Measurements from ENCODE around the gene STXBP1.
"Not testable (repeated sequence)": the region's sequence is repeated elsewhere in the genome, so short reads cannot be mapped to it uniquely, and the experiment has no call there.

STXBP1 gene

DNA sequence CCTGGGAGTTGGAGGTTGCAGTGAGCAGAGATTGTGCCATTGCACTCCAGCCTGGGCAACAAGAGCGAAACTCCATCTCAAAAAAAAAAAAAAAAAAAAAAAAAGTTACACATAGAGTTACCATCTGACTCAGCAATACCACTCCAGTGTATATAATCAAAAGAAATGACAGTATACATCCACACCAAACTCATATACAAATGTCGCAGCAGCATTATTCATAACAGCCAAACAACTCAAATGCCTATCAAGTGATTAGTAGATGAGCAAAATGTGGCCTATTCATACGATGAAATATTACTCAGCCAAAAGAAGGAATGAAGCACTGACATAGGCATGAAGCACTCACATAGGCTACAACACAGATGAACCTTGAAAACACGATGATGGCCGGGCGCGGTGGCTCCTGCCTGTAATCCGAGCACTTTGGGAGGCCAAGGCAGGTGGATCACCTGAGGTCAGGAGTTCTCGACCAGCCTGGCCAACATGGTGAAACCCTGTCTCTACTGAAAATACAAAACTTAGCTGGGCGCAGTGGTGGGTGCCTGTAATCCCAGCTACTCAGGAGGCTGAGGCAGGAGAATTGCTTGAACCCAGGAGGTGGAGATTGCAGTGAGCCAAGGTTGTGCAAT lies 9.4 kb downstream of the STXBP1 start:
- DNase-seq (ENCODE audit: low spot score) = not testable (repeated sequence)

DNA sequence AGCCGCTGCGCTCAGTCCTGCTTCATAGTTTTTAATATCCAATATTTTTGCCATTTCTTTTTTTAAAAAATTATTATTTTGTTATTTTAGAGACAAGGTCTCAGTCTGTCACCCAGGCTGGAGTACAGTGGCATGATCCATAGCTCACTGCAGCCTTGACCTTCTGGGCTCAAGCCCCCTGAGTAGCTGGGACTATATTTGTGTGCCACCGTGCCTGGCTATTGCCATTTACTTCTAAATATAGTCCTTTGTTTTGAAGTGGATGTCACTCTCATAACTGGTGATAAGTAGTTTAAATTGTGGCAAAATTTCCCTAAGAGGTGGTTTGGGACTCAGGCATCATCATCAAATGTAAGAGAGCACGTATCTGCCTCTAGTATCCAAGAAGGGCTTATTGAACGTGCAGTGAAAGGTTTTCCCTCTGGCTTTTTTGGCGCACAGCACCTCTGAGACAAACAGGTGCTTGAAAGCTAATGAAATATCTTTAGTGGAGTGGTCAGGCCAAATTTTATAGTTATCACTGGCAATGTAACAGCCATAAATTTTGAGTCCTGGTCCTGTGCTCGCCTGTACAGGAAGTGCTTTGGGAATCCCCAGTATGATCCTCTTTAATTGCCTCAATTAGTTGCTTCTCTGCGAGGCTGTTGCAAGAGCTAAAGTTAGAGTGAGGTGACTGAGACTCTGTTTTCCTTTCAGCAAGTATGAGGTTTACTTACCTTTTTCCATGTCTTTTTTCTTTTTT lies 14.8 kb downstream of the STXBP1 start:
- DNase-seq (ENCODE audit: low spot score) = no peak

- DNase-seq (ENCODE audit: low spot score) = no peak
Observed at GRCh38 chr9:127627494-127627855, 15.4 kb downstream of the STXBP1 start.

DNA sequence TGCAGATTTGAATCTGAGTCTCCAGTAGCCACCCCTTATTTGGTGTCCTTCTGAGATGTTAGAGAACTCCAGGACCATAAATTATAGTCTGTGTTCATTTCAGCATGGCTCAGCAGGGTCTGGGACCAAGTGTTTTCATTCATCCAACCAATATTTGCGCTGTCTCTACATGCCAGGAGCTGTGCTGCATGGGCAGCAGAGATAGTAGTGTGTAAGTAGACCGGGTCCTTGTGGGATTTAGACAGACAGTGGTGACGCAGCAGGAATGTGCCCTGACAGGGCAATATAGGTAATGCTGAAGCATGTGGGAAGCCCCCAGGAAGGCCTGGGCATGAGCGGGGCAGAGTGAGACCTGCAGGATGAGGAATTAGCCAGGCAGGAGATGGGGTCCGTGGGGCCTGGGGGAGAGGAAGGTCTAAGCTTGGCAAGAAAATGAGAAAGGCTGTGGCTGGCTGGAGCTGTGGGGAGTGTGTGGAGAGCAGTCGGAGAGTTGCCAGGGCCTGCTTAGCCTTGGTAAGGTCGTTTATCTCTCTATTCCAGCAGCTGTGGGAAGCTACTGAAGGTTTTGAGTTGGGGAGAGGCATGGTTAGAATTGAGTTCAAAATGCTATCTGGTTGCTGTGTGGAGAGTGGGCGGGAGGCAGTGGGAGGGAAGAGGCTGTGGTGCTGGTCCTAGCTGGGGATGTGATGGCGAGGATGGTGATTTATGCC lies 16.8 kb downstream of the STXBP1 start:
- no peak for DNase-seq (ENCODE audit: low spot score)

DNA sequence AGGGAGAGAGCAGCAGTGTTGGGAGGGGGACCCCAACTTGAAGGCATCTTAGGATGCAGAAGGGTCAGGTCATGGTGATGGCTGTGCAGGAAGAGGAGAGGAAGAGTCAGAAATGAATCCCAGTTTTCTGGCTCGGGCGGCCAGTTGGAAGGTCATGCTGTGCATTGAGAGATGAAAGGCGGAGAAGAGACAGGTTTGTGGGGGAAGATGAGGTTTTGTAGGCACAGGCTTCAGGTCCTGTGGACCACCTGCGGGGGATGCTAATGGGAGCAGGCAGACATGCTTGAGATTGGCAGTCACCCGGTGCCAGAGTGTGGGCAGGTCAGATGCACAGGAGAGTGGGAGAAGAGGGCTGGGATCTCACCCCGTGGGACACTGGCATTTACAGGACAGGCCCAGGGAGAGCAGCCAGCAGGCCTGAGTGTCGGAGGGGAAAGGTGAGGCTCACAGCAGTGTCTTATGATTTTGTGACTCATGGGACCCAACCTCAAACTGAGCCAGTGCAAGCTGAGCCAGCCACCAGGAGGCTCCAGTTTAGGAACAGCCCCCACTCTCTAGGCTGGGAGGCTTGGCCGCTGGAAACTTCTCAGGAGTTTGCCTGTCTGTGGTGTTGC lies 17.5 kb downstream of the STXBP1 start:
- no peak for DNase-seq (ENCODE audit: low spot score)

GRCh38 chr9:127633216-127633862 lies 21.3 kb downstream of the STXBP1 start:
- no peak for DNase-seq (ENCODE audit: low spot score)

- no peak for DNase-seq (ENCODE audit: low spot score)
Observed at GRCh38 chr9:127634021-127634420, 21.9 kb downstream of the STXBP1 start.

DNA sequence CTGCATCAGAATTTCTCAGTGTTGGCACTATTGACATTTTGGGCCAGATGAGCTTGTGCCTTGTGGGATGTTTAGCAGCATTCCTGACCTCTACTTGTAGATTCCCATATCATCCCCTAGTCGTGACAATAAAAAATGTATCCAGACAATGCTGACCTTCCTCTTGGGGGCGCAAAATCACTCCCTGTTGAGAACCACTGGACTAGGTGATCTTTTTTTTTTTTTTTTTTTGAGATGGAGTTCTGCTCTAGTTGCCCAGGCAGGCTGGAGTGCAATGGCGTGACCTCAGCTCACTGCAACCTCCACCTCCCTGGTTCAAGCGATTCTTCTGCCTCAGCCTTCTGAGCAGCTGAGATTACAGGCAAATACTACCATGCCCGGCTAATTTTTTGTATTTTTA lies 22.6 kb downstream of the STXBP1 start:
- DNase-seq (ENCODE audit: low spot score) = no peak

- DNase-seq (ENCODE audit: low spot score) = no peak
Observed at GRCh38 chr9:127635201-127635735, 23.2 kb downstream of the STXBP1 start.

DNA sequence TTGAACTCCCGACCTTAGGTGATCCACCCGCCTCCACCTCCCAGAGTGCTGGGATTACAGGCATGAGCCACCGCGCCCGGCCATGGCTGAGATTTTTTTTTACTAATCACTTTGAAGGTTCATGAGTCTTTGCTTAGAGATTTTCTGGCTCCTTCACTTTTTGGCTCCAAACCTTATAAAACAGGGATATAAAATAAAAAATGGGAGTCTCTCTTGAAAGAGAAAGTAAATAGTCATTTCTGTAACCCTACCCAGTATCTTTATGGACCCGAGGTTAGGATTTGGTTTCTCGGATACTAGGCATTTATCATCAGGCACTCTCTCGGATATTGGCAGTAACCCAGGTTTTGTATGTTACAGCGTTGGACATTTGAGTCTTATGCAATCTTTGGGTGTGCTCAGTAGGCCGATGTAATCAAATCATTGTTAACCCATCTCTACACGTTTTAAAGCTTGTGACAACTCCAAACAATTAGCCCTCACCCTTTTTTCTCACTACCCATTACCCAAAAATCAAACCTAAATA lies 25.3 kb downstream of the STXBP1 start:
- peak; percentile 69 for DNase-seq (ENCODE audit: low spot score)

DNA sequence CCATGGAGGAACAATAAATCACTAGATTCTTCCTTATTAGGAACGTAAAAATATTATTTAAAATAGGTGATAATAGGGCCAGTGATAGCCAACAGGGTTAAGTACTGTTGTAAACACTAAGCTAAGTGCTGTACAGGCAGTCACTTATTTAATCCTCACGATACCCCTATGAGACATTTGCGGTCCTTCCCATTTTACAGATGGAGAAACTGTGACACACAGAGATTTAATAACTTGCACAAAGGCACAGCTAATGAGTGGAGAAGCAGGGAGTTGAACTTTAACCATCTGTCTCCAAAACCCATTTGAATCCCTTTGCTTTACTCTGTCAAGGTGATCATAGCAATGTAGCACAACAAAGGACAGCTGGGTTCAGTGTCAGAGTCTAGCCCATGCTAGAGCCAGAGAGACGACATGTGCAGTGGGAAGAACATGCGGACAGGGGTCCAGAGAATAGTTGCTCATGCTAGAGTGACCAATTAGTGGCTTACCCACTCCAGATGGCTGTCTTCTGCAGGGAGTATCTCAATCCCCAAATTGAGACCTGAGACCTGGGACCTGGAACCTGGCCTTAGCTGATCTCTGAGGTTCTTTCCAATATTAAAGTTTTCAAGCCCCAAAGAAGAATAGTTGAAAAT lies 28.9 kb downstream of the STXBP1 start:
- DNase-seq (ENCODE audit: low spot score) = no peak

DNA sequence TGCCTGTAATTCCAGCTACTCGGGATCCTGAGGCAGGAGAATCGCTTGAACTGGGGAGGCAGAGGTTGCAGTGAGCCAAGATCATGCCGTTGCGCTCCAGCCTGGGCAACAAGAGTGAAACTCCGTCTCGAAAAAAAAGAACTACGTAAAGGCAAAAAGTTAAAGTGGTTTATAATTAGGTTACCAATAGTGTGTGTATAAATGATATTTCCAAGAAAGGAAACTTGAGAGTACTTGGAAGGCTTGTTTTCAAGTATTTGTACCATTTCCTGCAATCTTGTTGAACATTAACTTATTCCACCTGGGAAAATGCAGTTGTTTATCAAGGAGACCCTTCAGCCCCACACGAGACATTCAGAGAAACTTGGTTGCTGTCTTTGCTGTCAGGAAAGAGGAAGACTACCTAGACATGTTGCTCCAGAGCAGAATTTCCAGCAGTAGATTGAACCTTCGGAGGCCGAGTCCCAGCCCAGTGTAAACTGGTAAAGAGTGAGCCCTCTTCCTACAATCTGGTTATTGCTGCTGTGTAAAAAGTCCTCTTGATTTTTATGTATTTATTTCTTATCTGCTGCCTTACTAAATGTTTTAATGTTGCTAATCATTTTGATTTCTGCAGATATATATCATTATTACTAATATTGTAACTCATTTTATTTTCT lies 30.1 kb downstream of the STXBP1 start:
- no peak for DNase-seq (ENCODE audit: low spot score)

DNA sequence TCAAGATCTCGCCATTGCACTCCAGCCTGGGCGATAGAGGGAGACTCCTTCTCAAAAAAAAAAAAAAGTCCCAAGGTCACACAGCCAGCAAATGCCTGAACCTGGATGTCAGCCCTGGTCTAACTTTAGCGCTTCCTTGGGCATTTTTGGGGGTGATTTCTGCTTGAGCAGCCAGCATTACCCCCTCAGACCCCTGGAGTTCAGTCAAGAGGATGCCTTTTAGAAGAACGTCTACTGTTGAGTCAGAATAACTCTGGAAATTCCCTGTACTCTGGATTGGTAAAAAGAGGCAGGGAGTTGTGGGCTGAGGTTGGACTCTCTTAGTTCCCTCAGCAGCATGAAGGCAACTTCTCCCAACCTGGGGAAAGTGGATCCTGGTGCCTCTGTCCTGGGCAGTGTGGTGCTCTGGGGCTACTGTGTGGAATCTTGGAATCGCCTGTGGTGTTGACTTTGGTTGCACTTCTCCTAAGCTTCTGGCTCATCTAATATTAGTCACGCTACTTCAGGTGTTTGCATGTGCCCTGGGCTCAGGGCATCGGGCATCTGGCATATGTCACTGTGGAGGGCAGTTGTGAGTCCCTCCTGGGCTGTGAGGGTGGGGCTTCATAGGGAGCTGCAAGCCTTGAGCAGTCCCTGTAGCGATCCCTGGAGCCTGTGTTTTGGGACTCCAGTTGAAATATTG lies 32.2 kb downstream of the STXBP1 start:
- DNase-seq (ENCODE audit: low spot score) = no peak

DNA sequence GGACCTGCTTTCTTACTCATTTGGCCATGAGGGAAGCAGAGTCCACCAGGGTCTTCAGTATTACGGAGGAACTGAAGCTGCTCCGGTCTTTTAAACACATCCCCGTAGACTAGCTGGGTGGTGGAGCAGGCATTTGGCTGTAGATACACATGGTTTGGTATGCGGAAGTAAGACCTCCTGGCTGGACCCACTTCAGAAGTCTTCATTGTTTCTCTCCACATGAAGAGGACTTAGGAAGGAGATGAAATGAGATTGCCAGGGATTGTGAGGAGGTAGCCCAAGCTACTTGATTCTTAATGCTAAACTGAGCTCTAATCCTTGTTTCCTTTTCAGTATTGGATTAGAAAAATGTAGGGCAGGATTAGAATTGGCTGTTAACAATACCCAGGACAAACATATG lies 32.9 kb downstream of the STXBP1 start:
- DNase-seq (ENCODE audit: low spot score) = no peak

DNA sequence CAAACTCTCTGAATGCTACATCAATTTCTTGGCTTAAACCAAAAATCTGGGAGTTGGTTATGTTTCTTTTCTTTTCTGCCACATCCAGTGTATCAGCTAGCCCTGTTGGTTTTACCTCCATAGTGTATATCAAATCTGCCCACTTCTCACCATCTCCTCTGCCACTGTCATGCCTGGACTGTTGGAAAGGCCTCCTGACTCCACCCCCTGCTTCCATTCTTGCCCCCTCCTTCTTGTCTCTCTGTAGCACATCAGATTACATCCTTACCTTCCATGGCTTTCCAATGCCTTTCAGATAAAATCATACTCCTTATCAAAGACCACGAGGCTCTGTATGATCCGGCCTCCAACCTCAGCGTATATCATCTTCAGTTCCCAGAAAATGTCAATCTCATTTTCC lies 35.4 kb downstream of the STXBP1 start:
- no peak for DNase-seq (ENCODE audit: low spot score)

DNA sequence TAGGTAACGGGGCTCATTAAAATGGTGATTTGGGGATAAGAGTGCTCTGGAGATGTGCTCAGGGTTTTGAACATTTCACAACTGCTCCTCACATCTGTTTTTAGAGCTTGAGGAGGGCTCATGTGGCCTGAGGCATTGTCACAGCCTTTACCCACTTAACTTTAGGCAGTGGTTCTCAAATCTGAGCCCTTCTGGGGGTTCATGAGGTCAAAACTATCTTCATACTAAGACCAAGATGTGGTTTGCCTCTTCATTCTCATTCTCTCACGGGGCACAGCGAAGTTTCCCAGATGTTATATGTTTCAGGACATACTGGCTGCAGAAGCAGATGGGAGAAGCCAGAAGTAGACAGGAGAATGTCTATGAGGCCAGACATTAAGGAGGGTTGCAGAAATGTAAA lies 38.4 kb downstream of the STXBP1 start:
- DNase-seq (ENCODE audit: low spot score) = no peak

- no peak for DNase-seq (ENCODE audit: low spot score)
Observed at GRCh38 chr9:127651697-127652610, 39.9 kb downstream of the STXBP1 start.

- DNase-seq (ENCODE audit: low spot score) = no peak
Observed at GRCh38 chr9:127652733-127653132, 40.7 kb downstream of the STXBP1 start.

- no peak for DNase-seq (ENCODE audit: low spot score)
Observed at GRCh38 chr9:127654619-127655018, 42.5 kb downstream of the STXBP1 start.

Measured in AG20443 (cell line).